Bronchial epithelial cell (primary cell): ENCODE measurements around the gene IL12RB2. TPM values are rescaled to one million over a fixed set of nuclear protein-coding genes. Genes with fewer than 3 reads are reported as not detected.

Experiments
- DNase-seq: peaks from one replicate; pipeline ENCODE4 v3.0.0-alpha.2; 2010; ENCODE audit warnings: low read depth
- FAIRE-seq: peaks from 2 replicates; lab custom pipeline; 2011; peaks lifted over from hg19 to GRCh38; lab: Jason Lieb, UNC
- H3K27me3 ChIP-seq: 2 replicates; pipeline ENCODE4 v1.5.1; 2011; ENCODE audit warnings: low read length; ENCODE audit not compliant: control insufficient read depth, insufficient read depth
- H3K36me3 ChIP-seq: 2 replicates; pipeline ENCODE4 v1.5.1; 2011; ENCODE audit warnings: low read length; ENCODE audit not compliant: control insufficient read depth, insufficient read depth
- H3K4me3 ChIP-seq: 2 replicates; pipeline ENCODE4 v1.5.1; 2011; ENCODE audit warnings: mild to moderate bottlenecking, low read depth, low read length, control low read depth
- CTCF ChIP-seq: IDR thresholded peaks from 2 replicates; pipeline ENCODE4 v1.5.1; 2011; ENCODE audit warnings: mild to moderate bottlenecking, moderate library complexity, low read length, control low read depth, inconsistent platforms; ENCODE audit not compliant: insufficient read depth, severe bottlenecking
- total RNA-seq: library from RNA; depleted of rRNA; stranded (reverse); fragments of >200 nt; gene quantifications from 2 replicates; pipeline ENCODE4 v1.2.1, GENCODE V29; 2014

The IL12RB2 gene
- total RNA-seq, 1 donor from 2014 or later, result 0.53 TPM

GRCh38 chr1:67300561-67300960, 7.1 kb upstream of the IL12RB2 start:
- TF ChIP-seq CTCF, result no peak
- FAIRE-seq, result no peak

DNA sequence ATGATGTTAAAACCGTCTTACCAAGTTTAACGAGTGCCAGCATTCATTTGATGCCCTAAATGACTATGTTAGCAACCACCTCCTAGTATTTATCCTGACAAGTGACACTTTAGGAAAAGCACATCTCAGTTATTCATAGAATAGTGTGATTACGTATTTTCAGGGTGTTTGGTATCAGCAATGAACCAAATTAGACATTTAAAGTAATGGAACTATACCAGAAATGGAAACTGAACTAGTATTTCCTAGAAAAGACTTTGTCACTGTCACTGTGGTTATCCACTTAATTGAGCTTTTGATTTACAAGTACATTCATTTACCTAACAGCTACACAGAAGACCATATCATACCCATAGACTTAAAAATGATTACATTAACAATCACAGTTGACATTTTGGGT, 3.6 kb upstream of the IL12RB2 start:
- no peak for TF ChIP-seq CTCF
- no peaks in the 10 kb centered on the region for H3K36me3 ChIP-seq
- H3K4me3 ChIP-seq, result no peak overlapping the region
- no peaks in the 10 kb centered on the region for H3K27me3 ChIP-seq
- DNase-seq, result no peak
- FAIRE-seq, result no peak

More at GRCh38 chr1:67300561-67300960, 7.1 kb upstream of the IL12RB2 start:
- H3K4me3 ChIP-seq, result no peak overlapping the region
- H3K27me3 ChIP-seq, result no peaks in the 10 kb centered on the region
- H3K36me3 ChIP-seq, result no peaks in the 10 kb centered on the region
- DNase-seq, result no peak

DNA sequence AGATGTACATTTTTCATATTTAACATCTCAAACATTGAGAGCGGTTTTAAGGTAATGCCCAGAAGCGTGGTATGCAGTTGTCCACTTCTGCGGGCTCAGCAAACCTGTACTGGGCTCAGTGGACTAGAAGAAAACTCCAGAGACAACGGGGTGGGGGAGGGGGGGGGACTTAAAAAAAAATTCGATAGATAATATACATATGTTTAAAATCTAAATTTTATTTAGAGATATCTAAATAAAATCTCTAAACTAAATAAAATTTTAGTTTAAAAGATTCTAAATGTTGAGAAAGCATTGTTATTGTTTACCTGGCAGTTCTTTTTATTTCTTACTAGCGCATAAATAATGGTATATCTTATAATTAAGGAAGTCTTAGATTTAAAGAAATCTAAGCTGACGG, 1.1 kb upstream of the IL12RB2 start:
- Histone ChIP-seq H3K27me3 (no peaks in the 10 kb centered on the region), H3K4me3 (no peak overlapping the region), H3K36me3 (no peaks in the 10 kb centered on the region)
- DNase-seq, result no peak
- no peak for FAIRE-seq
- TF ChIP-seq CTCF, result no peak

DNA sequence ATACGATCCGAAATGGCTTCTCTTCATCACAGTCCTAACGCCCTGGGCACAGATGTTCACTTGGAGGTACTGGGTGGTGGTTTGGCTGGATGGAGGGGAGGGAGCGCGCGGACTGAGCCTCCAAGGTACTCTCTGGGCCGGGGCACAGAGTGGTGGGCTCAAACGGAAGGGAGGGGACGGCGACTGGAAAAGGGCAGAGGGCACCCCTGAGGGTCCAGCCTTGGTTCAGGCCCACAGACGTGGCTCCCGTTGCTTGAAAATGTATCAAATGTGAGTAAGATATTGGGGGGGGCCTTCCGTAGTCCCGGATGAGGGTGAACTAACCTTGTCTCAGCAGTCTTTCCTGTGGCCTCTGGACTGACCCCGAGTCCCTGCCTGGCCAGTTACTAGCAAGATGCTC, 463 bp downstream of the IL12RB2 start:
- DNase-seq, result no peak
- Histone ChIP-seq H3K4me3 (peak overlapping the region; percentile 36), H3K27me3 (no peaks in the 10 kb centered on the region), H3K36me3 (no peaks in the 10 kb centered on the region)
- no peak for FAIRE-seq
- TF ChIP-seq CTCF, result no peak

DNA sequence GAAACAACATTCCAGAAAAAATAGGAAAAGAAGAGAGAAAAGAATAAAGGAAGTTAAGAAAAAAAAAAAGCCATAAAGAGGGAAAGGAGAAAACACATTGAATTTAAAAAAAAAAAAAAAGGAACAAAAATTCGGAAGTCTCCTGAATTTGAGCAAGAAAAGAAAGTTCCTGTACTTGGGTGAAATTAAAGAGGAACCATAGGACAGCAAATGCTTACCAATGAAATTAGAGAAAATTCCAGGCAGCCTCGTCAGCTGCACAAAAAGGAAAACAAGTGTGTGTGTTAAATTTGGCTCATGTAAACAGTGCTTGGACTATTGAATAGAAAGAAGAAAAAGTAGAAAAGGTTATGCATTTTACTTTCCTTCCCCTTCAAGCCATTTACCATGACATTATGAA, 4.9 kb downstream of the IL12RB2 start:
- H3K36me3 ChIP-seq, result no peaks in the 10 kb centered on the region
- no peak for TF ChIP-seq CTCF
- DNase-seq (no peak), FAIRE-seq (no peak)
- H3K4me3 ChIP-seq, result no peak overlapping the region
- H3K27me3 ChIP-seq, result no peaks in the 10 kb centered on the region

DNA sequence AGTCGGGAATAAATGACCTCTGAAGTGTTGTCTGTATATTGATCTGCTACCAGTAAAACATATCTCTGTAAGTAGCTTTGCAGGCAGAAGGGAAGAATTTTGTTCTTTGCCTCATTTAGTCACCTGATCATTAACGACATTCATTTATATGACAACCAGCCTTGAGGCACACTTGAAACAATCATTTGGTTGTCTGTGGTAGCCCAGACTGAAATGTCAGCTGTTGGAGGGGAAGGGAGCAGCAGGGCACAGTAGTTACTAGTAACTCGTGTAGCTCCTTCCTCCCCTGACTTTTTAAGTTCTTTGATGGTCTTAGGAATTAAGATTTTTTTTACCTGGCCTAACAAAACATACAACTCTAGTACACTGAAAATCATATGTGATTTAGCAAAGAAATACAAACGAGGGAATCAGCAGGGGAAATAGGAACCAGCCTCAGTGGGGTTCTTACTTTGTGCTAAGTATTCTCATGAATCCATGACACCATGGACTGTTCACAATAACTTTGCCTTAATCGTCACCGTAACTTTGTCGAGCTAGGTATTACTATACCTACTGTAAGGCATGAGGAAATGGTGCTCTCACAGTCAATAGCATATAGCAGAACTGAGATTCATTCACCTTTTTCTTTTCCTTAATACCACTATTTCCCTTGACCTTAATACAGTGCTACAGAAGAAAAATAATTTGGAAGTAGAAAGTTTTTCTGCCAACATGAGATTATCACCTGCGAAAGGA, 6.4 kb downstream of the IL12RB2 start:
- DNase-seq (no peak), FAIRE-seq (no peak)
- Histone ChIP-seq H3K36me3 (no peaks in the 10 kb centered on the region), H3K27me3 (no peaks in the 10 kb centered on the region), H3K4me3 (no peak overlapping the region)
- TF ChIP-seq CTCF, result no peak
